Ascending aorta (tissue), 2 donors: ENCODE data around the gene ANXA10. TPM values are rescaled to one million over a fixed set of nuclear protein-coding genes. Genes with fewer than 3 reads are reported as not detected.
A peak's percentile ranks its signal among the peaks of the same experiment; 100 is the strongest.

Experiments
- DNase-seq, 2 donors: peaks; one replicate each; pipeline ENCODE4 v3.0.0-alpha.2; 2019; ENCODE audit warnings: low spot score in 2 of 2
- H3K27ac ChIP-seq, 2 donors: fragments of 200-600 bp; sonication (generic); one replicate each; pipeline ENCODE4 v1.5.1; 2016 to 2017; ENCODE audit warnings: mild to moderate bottlenecking in 1 of 2
- H3K27me3 ChIP-seq: fragments of 200-600 bp; sonication (generic); one replicate; pipeline ENCODE4 v1.5.1; 2017
- H3K36me3 ChIP-seq, 2 donors: fragments of 200-600 bp; sonication (generic); one replicate each; pipeline ENCODE4 v1.5.1; 2016
- H3K4me1 ChIP-seq, 2 donors: fragments of 200-600 bp; sonication (generic); one replicate each; pipeline ENCODE4 v1.5.1; 2016 to 2017; ENCODE audit warnings: mild to moderate bottlenecking in 1 of 2
- H3K4me3 ChIP-seq, 2 donors: fragments of 200-600 bp; sonication (generic); one replicate each; pipeline ENCODE4 v1.5.1; 2016 to 2017; ENCODE audit warnings: mild to moderate bottlenecking in 1 of 2
- H3K9me3 ChIP-seq, 2 donors: fragments of 200-600 bp; sonication (generic); one replicate each; pipeline ENCODE4 v1.5.1; 2016
- CTCF ChIP-seq, 3 experiments: fragments of 200-600 bp in 2 of 3; fragments of 450-650 bp in 1 of 3; sonication (generic) in 2 of 3; IDR thresholded peaks; one replicate each; pipeline ENCODE4 v1.5.1; 2016 to 2019; ENCODE audit warnings: antibody characterized with exemption in 3 of 3, mild to moderate bottlenecking in 1 of 3, moderate library complexity in 1 of 3
- intact Hi-C: fragments of 100-400 bp; cut with DNase I; formaldehyde crosslinking; loops from one replicate; pipeline ENCODE4 v1.15.1; 2023
- total RNA-seq: library from RNA; depleted of rRNA; stranded (reverse); fragments of >200 nt; gene quantifications from one replicate; pipeline ENCODE4 v1.1.0, GENCODE V29; 2016

ANXA10 gene
- total RNA-seq, 1 donor from 2014 or later, result not detected

- TF ChIP-seq CTCF (IDR thresholded peaks at IDR 0.05), result peak in 2 of 3 experiments; percentile 54 to 58
- no peak overlapping the region for H3K27ac ChIP-seq
- H3K4me1 ChIP-seq, result no peaks in the 10 kb centered on the region
- H3K4me3 ChIP-seq, result no peak overlapping the region
- H3K9me3 ChIP-seq, result no peaks in the 10 kb centered on the region
- intact Hi-C loops, result no loop called here
- no peaks in the 10 kb centered on the region for H3K36me3 ChIP-seq
- H3K27me3 ChIP-seq, result no peaks in the 10 kb centered on the region
- peak in 1 of 2 donors; percentile 62 for DNase-seq
These were observed 15.2 kb upstream of the ANXA10 start for GRCh38 chr4:168076989-168077725.

- Histone ChIP-seq H3K4me3 (no peak overlapping the region), H3K4me1 (no peaks in the 10 kb centered on the region), H3K36me3 (no peaks in the 10 kb centered on the region), H3K27me3 (no peaks in the 10 kb centered on the region), H3K27ac (no peak overlapping the region), H3K9me3 (no peaks in the 10 kb centered on the region)
- intact Hi-C loops, result no loop called here
- no peak for TF ChIP-seq CTCF (IDR thresholded peaks at IDR 0.05)
- DNase-seq, result no peak
These were observed 14.6 kb upstream of the ANXA10 start for GRCh38 chr4:168077726-168078239.

- no peak for DNase-seq
- Histone ChIP-seq H3K27ac (no peak overlapping the region), H3K36me3 (no peaks in the 10 kb centered on the region), H3K27me3 (no peaks in the 10 kb centered on the region), H3K4me3 (no peak overlapping the region), H3K9me3 (no peaks in the 10 kb centered on the region), H3K4me1 (no peaks in the 10 kb centered on the region)
- no peak for TF ChIP-seq CTCF (IDR thresholded peaks at IDR 0.05)
- intact Hi-C loops, result no loop called here
These were observed 10.0 kb upstream of the ANXA10 start for GRCh38 chr4:168082379-168082778.

- Histone ChIP-seq H3K9me3 (no peaks in the 10 kb centered on the region), H3K27ac (no peak overlapping the region), H3K27me3 (no peaks in the 10 kb centered on the region), H3K36me3 (no peaks in the 10 kb centered on the region), H3K4me1 (no peaks in the 10 kb centered on the region), H3K4me3 (no peak overlapping the region)
- no peak for TF ChIP-seq CTCF (IDR thresholded peaks at IDR 0.05)
- intact Hi-C loops, result no loop called here
- DNase-seq, result no peak
These were observed 3.6 kb downstream of the ANXA10 start for GRCh38 chr4:168095776-168096406.

- no peak for TF ChIP-seq CTCF (IDR thresholded peaks at IDR 0.05)
- Histone ChIP-seq H3K27ac (no peak overlapping the region), H3K27me3 (no peaks in the 10 kb centered on the region), H3K9me3 (no peaks in the 10 kb centered on the region), H3K4me1 (no peaks in the 10 kb centered on the region), H3K36me3 (no peaks in the 10 kb centered on the region), H3K4me3 (no peak overlapping the region)
- intact Hi-C loops, result no loop called here
- DNase-seq, result no peak
These were observed 4.1 kb downstream of the ANXA10 start for GRCh38 chr4:168096407-168096784.
